HG02588 (cell line): Measurements from ENCODE around the gene ABHD15.

ENCODE experiments used
- ATAC-seq: cut with Tn5 transposase; IDR thresholded peaks from one replicate; pipeline ENCODE4 v1.9.1; 2021; ENCODE audit warnings: mild to moderate bottlenecking, moderate library complexity; ENCODE audit not compliant: unreplicated experiment

ABHD15 gene

DNA sequence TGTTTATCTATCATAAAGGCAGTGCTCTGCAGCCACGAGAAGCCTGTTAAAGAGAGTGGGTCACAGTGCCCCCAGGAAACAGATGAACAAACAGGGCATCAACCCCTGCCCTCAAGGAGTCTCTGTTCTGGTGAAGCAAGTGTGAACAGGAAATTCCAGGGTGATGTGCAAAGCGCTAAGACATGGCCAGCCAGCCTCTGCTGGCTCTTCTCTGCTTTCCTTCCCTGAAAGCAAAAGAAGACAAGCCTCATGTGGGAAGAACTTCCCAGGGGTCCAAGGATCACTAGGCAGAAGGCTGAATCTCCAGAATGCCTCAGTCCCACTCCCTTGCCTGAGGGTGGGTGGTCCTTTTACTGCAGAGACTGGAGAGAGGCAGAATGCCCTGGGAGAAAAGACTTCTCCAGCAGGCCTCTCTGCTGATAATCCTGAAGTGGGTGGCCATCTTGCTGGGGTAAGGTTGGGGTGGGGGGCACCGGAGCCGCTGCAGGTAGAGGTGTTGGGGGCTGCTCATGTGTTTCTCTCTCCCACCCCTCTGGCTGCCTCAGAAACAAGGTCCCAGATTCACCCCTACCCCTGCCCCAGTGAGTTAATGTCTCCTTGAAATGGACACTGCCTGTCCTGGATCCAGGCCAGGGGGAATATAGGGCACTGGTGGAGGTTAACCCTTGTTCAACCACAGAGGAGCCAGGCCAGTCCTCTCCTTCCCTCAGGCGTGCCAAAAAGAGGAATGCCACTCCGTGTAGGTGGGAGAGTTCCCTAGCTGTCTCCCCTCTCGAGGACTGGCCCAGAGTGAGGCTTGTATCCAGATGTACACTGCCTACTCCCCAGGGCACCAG lies 28.5 kb upstream of the ABHD15 start:
- ATAC-seq = no peak

DNA sequence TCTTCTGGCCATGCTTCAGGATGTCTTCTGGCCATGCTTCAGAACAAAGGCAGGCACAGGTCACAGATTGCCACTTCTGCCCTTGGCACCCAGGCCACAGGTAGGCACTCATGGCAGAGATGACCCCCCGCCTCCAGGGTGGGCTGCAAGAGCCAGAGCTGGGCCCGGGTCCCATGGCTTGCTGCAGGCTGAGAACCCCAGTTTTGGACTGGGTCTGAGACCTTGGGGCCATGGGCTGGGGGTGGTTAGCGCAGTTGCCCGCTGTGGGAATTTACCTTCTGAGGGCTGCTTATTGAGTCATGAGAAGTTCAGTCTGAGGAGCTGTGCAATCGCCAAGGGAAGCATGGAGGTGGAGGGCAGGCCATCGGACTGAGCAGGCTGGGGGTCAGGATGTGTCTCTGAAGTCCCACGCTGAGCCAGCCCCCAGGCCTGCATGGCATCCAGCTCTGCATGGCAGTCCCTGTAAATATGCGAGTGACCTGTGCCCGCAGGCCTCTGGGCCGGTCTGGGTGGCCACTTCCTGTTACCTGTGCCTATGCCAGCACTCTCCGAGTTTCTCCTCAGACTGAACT lies 27.8 kb upstream of the ABHD15 start:
- no peak for ATAC-seq

DNA sequence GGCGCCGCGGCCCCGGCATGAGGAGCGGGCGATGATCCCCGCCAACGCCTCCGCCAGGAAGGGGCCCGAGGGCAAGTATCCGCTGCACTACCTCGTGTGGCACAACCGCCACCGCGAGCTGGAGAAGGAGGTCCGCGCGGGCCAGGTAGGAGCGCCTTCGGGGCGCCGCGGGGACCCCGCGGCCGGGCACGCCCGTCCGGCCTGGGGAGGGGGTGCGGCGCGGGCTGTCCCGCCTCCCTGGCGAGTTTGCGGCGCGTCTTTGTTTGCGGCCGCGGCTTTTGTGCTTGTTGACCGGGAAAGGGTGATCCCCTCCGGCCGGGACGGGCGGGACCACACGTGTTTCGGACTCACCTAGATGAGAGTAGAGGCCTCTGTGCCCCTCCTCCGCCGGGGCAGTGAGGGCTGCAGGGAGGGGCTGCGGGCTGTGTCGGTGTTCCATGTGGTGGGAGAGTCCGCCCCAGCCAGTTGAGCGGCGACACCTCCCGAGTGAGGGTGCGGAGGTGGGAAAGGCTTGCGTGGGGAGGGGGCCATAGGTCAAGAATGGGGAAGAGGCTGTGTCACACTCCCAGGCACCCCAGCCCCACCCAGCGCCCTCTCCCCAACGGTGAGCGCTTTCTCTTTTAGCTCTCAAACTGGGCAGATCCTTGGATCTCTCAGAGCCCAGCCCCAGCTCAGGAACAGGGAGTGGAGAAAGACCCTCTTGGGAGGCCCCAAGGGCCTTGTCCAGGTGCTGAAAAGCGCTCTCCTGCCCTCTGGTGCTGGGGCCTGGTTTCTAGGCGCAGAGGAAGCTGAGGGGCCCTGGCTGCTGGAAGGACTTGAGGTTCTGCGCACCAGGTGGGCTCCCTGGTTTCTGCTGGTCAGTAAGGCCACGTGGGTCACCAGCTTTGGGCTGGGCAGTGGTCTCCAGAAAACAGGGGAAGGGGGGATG lies 27.0 kb upstream of the ABHD15 start:
- no peak for ATAC-seq

DNA sequence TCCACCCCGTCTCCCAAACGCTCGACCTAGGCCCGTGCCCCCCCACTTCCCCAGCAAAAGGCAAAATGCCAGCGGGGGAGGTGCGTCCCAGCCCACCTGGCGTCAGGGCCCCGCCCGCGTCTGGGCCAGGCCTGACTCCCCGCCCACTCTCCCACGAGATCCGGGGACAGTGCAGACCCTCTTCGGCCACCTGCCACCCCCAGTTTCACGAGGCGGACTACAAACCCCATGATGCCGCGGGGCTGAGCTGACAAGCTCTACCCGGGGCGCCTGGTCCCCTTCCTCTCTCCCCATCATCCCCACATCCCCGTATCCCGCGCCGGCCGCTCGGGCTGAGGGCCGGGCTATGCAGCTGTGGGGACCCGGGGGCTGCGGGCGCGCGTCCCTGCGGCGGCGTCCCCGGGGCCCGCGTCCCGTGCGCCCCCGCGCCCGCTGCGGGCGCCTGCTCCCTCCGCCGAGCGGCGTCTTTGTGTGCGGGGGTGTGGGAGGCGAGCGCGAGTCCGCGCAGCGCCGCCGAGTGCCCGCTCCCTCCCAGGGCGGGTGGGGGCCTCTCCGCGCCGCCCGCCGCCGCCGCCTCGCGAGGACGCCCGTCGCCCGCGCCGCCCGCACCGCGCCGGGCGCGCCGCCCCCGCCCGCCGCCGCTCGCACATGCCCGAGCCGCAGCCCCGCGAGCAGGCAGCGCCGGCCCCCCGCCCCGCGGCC lies 26.2 kb upstream of the ABHD15 start, which contains the start of gene ANKRD13B:
Gene ANKRD13B (plus strand): TSS at position 283 of the 702 bp plus-strand sequence. CDS start 490 bp downstream, outside the sequence.
- ATAC-seq = no peak

DNA sequence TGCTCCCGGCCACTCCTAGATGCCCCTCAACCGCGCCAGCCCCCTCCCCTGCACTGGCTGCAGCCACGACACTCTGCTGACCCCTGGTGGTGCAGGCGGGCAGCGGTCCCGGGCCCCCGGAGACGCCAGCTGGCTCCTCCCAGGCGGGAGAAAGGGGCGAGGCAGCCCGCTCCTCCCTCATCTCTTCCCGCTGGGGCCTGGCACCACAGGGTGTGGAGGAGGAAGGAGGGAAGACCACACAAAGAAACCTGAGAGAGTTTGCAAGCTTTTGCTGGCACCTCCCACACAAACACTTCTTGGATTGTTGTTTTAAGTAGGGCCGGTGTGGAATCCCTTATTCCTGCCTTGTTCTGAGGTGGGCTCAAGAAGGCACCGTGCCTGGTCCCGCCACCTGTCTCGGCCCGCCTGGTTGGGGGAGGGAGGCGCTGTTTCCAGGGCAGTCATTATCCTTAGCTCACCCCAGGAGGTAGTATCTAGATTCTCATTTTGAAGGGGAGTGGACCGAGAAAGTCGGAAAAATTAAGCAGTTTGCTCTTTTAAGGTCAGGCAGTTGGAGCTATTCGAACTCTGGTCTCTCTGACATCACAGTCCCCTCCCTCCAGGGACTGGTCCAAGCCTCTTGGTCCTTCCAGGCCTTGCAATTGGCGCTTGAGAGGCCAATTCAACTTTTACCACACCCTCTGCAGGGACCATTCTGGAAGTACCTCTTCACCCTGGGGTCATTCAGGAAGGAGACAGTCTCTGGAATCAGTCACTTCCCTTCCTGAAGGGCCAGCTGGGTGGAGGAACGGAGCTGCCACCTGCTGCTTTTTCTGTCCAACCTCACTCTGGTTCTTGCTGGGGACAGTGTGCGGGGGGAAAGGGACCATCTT lies 25.1 kb upstream of the ABHD15 start:
- ATAC-seq = no peak

DNA sequence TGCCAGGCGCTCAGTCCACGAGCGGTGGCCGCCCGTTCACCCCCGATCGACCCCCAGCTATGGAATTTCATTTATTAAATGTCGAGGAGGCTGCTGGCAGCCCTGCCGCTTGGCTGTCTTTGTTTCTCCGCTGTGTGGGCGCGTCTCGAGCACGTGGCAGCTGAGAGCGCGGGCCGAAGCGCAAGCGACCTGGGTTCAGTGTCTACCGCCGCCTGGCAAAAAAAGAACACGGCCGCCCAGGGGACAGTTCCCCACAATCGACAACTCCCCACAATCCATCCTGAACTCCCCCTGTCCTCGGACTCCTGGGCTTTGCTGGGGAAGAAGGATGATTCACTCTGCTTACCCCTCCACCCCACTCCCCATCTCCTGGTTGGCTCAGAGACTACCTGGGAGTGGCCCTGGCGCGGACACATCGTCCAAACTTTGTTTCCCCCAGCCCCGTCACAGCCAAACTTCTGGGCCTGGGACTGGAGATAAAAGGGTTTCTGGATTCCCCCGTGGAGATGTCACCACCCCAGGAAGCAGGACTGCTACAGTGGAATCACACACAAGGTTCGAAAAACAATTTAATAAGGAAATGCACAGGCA lies 24.4 kb upstream of the ABHD15 start:
- no peak for ATAC-seq

DNA sequence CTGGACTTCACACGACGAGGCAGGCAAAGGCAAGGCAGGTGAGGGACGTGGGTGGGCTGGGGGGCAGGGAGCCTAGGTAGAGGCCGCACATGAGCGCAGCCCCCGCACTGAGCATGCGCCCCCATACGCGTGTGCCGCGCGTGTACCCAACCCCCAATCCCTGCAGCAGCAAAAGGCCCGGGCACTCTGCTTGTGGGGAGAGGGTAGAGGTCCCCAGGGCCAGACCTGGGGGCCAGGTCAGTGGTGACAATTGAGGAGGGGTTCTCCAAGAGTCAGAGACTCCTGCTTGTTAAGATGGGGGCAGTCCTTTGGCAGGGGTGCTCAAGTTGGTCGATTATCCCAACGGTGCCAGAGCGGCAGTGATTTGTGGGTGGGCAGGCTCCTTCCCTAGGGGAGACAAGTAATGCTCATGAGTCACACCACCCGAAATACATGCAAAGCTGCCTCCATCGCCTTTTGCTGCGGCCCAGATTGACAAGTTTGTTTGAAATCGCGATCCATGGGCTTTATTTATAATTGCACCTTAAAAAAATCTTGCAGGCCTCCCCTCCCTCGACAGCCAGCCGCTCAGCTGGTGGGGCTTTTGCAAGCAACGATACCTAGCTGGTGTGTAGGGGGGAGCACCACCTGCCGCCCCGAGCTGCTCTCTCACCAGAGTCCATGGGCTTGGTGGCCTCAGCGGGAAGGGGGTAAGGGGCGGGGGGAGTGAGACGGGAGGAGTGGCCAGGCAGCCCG lies 23.7 kb upstream of the ABHD15 start:
- no peak for ATAC-seq

DNA sequence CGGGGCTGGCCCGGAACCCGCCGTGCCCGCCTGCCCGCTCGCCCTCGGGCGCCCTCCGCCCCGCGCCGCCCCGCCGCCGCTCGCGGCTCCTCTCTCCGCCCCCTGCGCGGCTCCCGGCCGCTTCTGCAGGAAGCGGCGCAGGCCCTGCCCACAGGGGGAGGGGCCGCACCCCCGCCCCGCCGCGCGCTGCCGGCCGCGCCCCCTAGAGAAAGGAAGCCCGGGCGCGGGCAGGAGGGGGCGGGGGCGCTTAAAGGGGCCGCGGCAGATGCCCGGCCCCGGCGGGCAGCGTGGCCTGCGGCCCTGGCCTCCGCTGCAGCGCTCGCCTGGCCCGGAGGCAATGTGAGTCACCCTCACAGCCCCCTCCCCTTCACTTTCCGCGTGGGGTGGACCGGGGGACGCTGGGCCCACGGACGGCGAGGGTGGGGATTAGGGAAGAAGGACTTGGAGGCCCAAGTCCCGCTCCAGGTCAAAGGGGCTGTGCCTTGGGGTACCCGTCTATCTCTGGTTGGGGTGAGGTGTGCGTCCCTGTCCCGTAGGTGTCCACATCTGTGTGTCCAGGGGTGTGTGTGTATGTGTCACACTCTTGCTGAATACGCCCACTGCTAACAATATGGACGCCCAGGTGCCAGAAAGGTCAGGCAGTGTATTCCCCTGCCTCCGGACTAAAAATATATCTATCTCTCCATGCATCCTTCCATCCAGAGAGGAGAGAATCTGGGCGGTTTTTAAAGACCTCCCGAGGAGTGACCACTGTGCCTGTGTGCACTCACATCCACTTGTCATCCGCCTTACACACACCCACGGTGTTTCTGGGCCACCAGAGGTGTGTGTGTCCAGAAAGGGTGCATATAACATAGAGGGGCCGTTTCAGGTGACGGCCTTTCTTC lies 22.9 kb upstream of the ABHD15 start, which contains the start of gene GIT1:
Gene GIT1 (minus strand): TSS at position 125 of the 887 bp plus-strand sequence. CDS start 270 bp downstream, outside the sequence.
- ATAC-seq = peak; percentile 58

DNA sequence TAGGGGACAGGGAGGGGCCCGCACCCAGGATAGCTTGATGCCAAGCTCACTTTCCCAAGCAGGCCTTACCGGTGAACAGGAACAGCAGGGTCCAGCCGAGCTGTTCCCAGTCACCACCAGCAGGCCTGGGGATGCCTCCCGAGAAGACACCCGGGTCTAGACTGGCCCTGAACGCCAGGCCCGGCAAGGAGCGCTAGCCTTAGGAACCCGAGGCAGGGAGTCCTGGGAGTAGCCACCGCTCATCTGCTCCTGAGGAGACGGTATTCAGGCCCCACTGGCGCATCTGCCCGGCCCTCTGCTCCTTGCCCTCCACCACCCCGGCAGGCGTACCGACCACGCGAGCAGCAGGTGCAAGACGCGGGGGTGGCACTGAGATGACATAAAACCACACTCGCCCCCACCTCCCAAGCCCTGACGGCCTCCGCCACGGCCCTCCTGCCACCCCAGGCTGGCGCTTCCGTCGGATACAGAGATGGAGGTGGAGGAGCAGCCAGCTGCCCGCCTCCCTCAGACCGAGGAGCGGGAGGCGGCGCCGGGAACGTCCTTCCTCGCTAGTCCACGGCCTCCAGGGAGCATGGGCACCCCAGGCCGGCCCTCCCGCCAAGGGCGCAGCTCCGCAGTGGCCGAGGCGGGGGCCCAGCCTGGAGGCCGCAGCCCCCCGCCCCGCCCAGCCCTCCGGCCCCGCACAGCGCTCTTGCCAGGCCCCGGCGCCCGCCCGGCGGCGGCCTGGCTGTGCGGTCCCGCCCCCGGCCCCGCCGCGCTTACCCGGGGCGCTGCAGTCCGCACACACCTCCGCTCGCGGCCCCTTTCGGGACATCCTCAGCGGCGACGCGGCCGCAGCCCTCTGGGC lies 21.9 kb upstream of the ABHD15 start:
- peak; percentile 9 for ATAC-seq

DNA sequence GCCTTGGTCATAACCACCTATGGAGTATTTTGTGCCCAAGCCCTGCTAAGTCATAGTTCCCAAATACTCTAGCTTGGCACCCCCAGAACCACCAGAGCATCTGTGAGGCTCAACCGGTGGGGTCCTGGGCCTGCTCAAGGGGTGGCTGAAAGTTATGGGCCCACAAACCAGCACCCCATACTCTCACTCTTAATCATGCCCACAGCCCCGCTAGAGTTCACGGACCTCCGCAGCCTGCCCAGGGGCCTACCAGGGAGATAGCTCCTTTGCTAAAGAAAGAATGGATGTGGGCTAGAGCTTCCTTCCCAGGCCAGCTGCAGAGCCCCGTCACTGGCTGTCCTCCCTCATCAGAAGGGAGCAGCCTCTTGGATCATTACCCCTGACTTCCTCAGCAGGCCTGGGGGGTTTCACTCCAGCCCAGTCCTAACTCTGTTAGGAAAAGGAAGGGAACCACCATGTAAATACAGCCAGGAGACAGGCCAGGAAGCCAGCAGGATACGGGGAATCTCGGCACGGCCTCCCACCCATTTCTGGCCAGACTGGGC lies 21.3 kb upstream of the ABHD15 start:
- ATAC-seq = no peak

DNA sequence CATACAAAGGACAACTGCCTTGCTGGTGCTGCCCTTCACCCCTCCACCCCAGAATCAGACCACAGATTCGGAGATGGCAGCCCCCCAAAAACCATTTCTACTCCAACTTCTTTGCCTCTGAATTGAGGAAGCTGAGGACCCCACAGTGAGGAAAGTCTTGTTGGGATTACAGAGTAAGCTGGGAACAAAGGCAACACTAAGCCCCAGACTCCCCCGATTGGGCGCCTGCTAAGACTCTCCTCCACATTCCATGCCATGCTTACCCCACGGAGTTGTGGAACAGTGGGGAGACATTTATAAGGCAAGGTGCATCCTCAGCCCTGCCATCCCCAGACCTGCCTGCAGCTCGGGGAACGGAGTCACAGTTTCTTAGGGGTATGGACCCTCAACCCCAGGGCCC lies 20.8 kb upstream of the ABHD15 start:
- no peak for ATAC-seq

DNA sequence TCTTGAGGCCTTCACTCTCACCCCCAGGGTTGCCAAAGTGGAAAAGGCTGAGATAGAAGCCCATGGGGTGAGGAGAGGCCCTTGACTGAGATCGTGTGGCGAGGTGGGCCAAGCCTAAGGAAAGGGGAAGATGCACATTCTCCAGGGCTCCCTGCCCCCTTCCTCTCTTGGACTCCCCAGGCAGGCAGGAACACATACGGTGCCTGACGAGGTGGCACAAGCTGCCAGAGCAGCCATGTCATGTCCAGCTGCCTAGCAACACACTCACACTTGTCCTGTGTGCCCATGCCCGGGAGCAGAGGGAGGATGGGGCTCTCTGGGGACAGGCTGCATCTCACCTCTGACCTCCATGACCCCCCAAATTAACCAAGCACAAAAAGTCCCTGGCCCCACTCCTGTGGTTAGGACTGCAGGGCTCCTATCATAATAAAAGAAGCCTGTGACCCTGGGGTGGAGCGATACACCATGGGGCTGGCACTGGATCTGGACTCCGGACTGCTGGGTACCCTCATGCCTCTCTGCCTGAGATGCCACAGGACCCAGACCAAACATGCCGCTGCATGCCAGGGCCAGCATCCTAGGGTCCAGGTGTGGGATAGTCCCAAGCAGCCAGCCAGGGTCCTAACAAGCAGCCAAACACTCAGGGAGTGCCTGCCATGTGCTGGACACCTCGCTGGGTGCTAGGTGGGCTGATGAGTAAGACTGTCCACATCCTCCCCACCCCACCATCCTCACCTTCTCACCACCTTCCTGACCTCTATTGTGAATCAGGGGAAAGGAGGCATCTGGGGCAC lies 20.0 kb upstream of the ABHD15 start:
- ATAC-seq = no peak

DNA sequence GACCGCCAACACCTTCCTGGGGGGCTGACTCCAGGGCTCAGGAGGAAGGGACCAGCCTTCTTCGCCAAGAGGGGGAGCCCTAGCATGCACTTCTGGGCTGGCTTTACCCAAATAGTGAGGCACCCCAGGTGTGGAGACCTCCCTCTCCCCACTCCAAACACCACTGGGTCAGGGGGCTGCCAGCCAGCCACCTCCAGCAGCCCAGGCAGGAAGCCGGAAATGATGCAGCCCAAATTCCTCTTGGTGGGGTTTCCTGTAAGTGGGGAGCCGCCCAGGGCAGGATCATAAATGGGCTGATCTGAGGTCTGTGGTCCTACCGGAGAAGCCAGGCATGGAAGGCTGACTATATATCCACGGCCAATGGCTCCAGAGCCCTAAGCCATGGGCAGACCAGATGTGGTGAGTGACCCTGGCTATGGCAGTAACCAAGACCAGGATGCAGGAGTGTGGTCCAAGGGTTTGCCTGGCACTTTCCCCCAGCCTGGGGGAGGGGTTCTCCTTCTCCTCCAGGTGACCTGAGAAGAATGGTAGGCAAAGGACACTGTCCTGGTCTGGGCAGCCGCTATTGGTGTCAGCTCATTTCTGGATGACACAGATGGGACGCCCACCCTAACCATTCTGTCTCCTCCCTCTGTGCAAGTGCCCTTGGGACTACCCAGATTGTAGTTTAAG lies 18.4 kb upstream of the ABHD15 start:
- no peak for ATAC-seq

DNA sequence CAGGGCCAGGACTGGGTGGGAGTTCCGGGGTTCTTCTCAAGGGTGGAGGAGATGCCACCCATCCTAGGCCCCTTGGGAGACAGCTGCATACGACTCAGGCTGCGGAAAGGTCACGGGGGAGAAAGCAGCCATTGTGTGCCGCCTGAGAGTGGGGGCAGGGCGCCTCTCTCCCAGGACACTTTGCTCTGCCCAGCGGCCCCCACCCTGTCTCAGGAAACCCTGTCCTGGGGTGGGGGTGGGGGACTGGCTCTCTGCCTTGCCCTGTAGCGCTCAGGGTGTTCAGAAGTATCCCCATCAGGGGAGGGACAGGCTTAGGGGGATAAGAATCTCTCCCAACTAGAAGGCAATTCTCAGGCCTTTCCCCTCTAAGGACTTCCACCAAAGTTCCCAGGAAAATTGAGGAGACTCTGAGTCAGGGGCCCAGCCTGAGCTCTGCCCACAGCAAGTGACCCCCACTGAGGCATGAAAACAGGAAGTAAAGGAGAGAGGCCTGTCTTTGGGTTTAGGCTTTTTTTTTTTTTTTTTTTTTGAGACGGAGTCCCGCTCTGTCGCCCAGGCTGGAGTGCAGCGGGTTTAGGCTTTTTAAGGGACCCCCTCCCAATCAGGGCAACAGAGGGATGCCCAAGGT lies 17.7 kb upstream of the ABHD15 start:
- no peak for ATAC-seq
